NCI-H187 (cell line): ENCODE results near the gene GPR55.
"Not testable (repeated sequence)": the region's sequence is repeated elsewhere in the genome, so short reads cannot be mapped to it uniquely, and the experiment has no call there.

ENCODE experiments used
- DNase-seq, 2 experiments: peaks; one replicate each; lab custom pipeline; 2025; lab: John Stamatoyannopoulos, UW

Gene GPR55, protein sequence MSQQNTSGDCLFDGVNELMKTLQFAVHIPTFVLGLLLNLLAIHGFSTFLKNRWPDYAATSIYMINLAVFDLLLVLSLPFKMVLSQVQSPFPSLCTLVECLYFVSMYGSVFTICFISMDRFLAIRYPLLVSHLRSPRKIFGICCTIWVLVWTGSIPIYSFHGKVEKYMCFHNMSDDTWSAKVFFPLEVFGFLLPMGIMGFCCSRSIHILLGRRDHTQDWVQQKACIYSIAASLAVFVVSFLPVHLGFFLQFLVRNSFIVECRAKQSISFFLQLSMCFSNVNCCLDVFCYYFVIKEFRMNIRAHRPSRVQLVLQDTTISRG

DNA sequence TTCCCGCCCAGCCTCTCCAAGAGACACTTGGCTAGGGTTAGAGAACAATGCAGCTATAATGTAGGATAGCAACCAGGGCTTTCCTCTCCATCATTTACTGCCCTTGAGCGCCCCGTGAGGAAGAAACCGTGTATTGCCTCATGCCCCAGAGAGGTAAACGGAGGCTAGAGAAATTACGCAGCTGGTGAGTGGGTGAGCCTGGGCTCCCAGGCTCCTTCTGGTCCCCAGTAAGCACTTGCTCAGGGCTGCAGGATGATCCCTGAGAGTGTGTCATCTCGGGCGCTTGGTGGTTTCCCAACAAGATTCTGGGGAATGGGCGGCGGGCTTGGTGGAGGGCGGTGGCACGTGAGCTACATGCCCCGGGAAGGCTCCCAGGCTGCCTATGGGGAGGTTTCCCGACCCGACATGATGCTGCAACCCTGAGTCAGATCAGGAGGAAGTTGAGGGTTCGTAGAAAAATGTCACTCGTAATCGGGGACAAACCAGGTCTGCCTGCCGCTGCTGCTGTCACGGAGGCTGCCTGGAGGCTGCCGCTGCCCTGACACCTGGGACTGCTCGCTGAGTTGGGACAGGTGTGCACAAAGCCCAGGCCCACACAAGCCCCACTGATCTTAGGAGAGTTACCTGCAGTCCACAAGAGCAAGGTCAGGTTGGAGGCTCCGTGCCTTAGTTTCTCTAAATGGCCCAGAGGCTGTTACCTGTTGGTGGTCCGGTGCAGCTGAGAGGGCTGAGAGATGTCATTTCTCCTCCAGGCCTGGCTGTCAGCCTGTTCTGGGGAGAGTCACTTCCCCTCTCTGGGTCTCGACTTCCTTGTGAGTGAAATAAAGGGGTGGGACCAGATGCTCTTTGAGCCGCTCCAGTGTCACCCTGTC lies at the start of gene GPR55:
Gene GPR55 (minus strand): TSS at position 773 of the 872 bp plus-strand sequence. CDS start 14,280 bp downstream, outside the sequence.
- no peak for DNase-seq

DNA sequence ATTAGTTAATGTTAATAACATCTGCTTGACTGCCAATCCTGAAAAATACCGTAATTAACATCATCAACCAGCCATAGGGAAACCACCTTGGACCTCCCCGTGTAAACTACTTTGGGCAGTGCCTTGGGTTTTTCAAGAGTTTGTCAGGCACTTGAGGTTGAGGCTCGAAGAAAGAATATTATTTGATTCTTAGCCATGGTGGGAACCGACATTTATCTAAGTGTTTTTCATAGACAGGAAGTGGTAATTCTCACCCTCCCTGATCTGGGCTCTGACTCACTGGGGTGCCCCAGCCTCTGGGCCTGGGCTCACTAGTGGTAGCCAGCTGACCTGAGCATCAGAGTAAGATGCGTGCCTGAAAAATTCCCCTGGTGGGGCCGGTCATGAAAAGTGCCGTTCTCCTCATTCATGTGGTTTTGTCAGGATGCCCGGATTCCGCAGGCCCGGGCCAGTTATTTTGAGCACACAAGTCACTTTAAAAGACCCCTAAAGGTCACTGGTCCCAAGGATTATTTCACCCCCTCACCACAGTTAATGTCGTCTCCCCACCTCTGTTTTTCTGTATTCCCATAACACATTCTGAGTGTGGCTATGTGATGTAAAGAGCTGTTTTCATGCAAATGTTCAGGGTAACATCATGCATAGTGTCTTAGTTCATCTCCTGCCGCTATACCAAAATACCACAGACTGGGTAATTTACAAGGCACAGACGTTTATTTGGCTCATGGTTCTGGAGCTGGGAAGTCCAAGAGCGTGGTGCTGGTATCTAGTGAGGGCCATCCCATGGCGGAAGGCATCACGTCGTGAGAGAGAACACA lies 49.3 kb upstream of the GPR55 start:
- DNase-seq, result no peak

DNA sequence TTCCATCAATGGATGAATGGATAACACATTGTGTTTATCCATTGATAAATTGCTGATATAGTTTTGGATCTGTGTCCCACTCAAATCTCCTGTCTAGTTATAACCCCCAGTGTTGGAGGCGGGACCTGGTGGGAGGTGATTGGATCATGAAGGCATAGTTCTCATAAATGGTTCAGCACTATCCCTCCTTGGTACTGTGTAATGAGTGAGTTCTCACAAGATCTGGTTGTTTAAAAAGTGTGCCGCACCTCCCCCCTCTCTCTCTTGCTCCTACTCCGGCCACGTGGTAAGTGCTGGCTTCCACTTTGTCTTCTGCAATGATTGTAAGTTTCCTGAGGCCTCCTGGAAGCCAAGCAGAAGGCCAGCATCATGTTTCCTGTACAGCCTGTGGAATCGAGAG lies 47.0 kb upstream of the GPR55 start:
- DNase-seq, result no peak

DNA sequence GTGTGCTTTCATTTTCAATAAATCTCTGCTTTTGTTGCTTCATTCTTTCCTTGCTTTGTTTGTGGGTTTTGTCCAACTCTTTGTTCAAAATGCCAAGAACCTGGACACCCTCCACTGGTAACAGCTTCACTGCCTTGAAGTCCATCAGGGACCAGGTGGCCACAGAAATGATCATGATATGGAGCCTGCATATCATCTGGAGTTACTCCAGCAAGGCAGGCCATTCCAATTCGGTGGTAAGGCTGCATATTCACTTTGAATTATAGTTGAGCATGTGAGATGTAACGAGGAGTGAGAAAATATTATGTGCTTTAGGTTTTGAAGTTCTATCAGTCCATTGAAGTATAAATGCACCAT lies 44.6 kb upstream of the GPR55 start:
- DNase-seq, result no peak

DNA sequence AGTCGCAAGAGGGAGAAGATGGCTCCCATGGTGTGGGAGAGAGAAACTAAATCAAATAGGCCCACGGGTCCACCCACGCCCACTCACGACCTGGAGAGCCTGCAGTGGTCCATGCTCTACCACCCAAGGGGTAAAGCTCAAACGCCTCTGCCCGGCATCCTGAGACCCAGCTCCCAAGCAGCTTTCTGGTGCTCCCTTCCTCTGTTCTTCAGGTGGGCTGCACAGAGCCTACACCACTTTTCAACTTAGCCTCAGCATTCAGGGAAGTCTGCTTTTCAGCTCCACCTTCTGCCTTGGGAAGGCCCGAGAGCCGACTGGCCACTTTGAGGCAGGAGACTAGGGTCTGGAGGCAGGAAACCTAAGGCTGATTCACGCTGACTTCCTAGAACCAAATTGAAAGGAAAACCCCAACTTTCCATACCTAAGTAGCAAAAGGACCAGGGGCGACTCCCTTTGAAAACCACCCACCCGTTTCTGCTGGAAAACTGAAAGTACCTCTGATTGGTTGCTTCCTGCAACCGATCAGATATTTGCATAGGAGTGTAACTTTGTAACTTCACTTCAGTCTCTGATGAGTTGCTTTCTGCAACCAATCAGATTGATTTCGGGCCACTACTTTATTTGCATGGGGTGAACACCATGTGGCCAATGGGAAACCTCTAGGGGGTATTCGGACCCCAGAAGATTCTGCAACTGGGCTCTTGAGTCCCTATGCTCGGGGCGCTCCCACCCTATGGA lies 44.0 kb upstream of the GPR55 start:
- DNase-seq, result no peak

DNA sequence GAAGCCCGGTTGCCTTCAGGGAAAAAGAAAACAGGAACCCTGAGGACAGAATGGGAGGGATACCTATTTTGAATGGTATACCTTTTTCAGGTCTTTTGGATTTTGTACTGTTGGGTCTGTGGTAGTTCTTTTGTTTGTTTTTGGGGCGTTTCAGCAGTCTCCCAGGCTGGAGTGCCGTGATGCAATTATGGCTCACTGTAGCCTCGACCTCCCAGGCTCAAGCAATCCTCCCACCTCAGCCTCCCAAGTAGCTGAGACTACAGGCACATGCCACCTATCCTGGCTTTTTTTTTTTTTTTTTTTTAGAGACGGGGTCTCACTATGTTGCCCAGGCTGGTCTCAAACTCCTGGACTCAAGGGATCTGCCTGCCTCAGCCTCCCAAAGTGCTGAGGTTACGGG lies 43.3 kb upstream of the GPR55 start:
- DNase-seq, result not testable (repeated sequence)

DNA sequence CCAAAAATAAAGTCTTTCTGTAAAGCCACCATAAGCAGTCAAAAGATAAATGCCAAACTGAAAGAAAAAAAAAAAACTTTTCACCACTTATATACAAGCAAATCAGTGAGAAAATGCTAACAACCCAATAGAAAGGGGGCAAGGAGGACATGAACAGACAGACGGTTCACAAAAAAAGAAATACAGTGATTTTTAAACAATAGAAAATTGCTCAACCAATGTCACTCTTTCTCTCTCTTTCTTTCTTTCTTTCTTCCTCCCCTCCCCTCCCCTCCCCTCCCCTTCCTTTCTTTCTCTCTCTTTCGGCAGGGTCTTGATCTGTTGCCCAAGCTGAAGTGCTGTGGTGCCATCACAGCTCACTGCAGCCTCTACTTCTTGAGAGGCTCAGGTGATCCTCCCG lies 42.1 kb upstream of the GPR55 start:
- DNase-seq, result no peak

DNA sequence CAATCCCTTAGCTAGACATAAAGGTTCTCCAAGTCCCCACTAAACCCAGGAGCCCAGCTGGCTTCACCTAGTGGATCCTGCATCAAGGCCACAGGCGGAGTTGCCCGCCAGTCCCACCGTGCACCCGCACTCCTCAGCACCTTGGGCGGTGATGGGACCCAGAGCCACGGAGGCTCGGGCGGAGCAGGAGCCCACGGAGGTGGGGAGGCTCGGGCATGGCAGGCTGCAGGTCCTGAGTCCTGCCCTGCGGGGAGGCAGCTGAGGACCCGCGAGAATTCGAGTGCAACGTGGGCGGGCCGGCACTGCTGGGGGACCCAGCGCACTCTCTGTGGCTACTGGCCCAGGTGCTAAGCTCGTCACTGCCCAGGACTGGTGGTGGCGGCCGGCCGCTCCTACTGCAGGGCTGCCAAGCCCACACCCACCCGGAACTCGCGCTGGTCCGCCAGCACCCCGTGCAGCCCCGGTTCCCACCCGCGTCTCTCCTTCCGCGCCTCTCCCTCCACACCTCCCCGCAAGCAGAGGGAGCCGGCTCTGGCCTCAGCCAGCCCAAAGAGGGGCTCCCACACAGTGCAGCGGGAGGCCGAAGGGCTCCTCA lies 39.2 kb upstream of the GPR55 start:
- DNase-seq, result no peak

DNA sequence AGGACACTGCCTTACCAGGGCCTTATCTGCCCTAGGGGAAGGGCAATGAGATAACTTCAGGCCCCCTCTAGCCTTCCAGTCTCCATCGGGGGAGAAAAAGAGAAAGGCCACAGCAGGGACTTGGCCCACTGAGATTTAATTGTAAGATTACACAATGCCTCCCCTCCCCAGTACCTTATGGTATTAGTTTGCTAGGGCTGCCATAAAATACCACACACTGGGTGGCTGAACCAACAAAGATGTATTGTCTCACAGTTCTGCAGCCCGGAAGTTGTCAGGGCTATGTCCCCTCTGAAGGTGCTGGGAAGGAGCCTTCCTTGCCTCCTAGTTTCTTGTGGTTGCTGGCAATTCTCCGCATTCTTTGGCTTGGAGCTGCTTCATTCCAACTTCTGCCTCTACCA lies 36.0 kb upstream of the GPR55 start:
- no peak for DNase-seq

DNA sequence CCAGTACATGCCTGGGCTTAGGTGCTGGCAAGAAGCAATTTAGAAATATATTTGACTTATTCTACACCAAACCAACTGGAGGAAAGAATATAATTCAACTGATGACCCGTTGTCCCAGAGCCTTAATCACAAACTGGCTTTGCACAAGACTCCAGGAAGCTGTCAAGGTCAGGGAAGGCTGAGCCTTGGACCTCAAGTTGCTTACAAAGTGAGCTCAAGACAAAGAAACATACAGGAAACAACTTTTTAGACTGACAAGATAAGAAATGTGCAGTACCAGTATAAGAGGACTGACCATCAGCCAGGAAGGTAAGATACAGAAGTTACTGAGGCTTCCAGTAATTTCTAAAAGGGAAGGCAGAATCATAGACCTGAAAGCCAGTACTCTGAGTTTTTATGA lies 35.0 kb upstream of the GPR55 start:
- DNase-seq, result no peak

DNA sequence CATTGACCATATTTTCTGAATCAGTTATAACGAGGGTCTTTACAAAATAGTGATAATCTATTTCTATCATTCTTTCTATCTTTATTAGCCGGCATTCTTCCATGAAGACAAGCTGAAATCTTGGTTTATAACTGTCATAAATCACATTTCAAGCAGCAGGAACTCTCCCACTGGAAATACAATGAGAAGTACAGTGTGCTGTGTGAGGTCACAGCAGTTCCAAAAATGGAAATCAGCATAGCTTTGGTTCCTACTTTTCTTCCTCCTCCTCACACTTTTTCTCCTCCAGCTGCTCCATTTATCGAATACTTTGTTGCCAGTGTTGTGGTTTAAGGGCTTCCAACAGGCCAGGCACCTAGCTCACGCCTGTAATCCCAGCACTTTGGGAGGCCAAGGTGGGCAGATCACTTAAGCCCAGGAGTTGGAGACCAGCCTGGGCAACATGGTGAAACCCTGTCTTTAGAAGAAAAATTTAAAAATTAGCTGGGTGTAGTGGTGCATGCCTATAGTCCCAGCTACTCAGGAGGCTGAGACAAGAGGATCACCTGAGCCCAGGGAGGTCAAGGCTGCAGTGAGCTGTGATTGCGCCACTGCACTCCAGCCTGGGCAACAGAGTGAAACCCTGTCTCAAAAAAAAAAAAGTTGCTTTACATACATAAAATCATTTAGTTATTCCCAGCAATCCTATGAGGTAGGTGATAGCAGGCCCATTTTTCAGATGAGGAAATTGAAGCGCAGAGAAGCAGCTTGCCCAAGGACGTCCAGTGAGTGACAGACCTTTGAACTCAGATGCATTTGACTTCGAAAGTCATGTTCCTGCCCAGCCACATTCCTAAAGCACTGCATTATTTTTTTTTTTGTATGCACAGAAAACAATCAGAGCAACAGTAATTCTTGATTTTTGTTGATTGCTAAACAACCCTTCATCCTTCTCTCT lies 34.0 kb upstream of the GPR55 start:
- no peak for DNase-seq

DNA sequence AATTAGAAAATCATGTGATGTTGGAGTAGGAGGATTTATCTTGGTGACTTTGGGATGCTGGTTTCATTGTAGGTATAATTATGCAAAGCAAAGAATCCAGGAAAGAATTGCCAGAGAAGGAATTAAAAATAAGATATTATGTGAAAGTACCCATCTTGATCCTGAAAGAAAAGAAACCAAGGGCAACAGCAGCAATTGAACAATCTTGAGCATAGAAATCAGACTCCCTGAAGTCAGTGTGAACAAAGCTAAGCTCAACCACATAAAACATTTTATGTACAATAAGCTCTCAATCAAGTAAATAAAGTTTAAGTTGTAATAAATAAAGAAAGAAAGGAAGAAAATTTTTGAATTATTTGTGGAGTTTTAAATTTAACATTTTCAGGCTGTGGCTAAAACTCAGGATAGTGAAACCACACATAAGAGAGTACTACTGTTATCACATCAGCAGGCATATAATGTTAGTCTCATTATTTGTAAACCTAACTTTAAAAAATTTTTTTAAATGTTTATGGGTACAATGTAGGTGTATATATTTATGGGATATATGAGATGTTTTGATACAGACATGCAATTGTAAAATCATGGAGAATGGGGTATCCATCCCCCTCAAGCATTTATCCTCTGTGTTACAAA lies 32.8 kb upstream of the GPR55 start:
- DNase-seq, result no peak

DNA sequence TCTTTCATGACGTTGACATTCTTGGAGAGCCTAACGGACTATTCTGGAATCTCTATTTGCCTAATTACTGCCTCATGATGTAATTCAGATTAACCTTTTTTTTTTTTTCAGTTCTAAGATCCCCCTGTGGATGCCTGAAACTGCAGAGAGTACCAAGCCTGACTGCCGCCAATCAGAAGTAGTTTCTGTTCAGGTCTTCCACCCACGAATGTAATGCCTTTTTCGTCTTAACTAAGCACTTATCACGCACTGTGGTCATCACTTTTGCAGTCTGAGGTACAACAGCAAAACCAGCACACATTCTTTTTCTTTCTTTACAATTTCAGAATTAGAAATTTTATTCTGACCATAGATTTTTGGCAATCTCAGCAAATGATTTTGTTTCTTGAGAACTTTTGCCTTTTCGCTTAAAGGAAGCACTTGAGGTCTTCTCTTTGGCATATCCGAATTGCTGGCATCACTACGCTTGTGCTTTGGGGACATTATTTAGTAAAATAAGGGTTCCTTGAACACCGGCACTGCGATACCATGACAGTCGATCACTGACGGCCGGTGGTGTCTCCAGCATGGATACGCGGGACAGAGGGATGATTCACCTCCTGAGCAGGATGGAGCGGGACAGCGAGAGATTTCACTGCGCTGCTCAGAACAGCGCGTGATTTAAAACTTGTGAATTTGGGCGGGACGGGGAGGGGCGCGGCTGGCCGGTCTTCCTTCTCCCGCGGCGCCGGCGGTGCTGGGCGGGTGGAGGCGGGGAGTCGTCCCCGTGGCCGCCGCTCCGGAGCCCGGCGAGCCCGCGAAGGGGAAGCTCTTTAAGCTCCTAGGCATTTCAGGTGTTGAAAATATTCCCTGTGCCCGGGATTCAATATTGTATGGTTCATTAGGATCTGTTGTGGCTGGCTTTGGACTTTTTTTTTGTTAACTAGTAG lies 32.0 kb upstream of the GPR55 start:
- DNase-seq, result no peak

DNA sequence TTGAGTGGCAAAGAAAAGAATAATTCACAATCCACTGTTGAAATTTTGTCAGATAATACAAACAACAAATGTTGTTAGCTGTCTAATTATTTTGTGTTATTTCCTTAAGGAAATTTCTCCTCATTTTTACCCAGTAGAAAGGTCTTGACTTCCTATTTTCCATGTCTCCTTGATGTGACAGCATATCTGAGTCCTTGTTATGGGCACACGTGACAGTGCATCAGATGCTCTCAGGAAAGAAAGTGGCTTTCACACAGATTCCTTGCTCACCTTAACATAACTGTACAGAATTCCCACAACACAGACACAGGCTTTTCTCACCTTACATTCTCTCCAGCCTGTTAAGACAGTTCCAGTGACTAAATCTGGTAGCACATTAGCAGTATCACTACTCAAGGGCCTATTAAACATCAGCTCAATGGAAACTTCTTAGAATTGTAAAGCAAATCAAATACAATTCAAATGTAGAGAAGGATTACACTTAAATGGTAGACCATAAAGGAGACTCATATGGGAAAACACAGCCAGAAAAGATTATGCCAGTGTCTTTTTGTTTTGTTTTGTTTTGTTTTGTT lies 30.2 kb upstream of the GPR55 start:
- no peak for DNase-seq

DNA sequence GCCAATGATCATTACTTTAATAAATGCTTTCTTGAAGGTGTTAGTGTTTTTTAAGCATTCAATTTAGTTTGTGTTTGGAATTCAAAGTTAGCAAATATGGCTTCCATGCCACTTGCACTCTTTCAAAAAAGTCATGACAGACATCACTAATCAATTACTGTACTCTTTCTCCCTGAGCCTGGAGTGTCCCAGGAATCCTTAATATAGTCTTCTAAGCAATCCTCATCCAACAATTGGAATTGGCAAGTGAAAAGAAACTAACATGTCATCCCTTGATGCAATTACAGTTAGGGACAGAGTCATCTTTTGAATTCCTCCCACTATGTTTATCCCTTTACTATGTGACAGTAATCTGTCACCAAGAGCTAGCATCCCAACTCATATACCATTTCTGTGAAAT lies 29.7 kb upstream of the GPR55 start:
- DNase-seq, result no peak

DNA sequence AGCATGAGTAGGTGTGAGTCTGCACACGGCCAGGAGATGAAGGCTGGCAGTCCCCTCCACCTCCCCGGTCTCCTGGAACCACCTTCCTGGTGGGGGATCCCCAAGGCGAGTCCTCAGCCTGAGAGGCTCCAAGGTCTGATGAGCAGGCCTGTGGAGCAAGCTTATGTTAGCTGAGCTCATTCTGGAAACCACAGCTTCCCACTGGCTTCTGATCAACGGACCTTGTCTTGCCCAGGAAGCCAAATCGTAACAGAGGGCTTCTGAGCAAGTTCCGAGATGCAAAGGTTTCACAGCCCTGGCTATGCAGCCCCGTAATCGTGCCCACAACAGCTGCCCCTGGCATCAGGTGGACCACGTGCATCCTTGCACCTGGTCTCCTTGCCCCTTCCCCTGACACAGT lies 28.8 kb upstream of the GPR55 start:
- DNase-seq, result no peak

DNA sequence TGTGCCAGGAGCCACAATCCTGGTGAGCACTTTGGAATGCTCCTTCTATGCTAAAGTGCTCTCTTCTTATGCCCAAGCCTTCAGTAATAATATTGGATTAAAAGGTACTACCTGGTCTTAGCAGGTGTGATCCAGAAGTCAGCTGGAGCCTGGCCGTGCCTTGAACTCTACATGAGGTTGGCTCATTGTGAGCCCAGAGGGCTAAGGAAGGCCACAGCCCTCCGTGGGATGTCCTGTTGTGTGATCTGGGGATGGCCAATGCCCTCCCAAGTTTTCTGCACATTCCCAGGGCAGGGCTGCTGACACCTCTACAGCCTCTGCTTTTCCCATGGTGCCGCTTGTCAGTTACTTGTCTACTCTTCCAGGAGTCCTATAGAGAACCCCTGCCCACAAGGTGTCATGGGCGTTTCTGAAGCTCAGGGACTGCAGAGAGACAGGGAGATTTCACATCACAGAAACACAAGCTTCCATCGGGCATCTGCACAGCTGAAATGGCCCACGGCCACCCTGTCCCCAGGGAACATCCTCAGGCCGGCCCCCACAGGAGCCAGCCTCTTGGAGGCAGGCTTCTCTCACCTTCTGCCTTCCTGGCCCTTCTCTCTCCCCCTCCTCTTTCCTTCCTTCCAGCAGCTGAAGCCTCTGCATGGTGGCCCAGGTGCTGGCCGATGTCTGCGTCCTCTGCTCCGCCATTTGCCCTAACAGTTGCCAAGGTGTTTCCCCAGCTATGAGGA lies 27.3 kb upstream of the GPR55 start:
- no peak for DNase-seq

DNA sequence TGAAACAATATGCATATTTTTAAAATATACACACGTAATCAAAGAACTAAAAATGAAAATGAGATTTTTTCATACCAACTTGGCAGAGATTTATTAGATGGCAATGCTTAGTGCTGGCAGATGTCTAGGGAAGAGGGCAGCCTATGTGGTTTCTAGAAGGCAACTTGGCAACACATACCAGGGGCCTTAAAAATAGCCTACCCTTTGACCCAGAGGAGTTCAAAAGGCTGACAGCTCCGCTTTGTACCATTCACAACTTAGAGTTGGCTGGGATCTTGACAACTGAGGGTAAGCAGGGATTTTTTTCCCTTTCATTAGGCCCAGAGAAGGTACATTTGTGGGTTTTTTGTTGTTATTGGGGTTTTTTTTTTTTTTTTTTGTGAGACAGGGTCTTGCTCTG lies 26.4 kb upstream of the GPR55 start:
- no peak for DNase-seq
